Left hindlimb (tissue), 1 donor: Measurements from ENCODE around the gene TNFRSF21.
"Not testable (repeated sequence)": the region's sequence is repeated elsewhere in the genome, so short reads cannot be mapped to it uniquely, and the experiment has no call there.

Experiments used
- DNase-seq: peaks from one replicate; pipeline ENCODE4 v3.0.0-alpha.2; 2018

TNFRSF21 gene

GRCh38 chr6:47309291-47310130, at the start of gene TNFRSF21:
Gene TNFRSF21, minus strand, starts transcription at chr6:47309905. Its CDS starts 394 bp downstream, at chr6:47309511.
- DNase-seq: peak; percentile 93

- no peak for DNase-seq
Observed at GRCh38 chr6:47358440-47359225, 48.9 kb upstream of the TNFRSF21 start.

GRCh38 chr6:47357827-47358226, 48.1 kb upstream of the TNFRSF21 start:
- no peak for DNase-seq

- DNase-seq: no peak
Observed at GRCh38 chr6:47355496-47355895, 45.8 kb upstream of the TNFRSF21 start.

GRCh38 chr6:47353871-47354270, 44.2 kb upstream of the TNFRSF21 start:
- no peak for DNase-seq

- no peak for DNase-seq
Observed at GRCh38 chr6:47352966-47353365, 43.3 kb upstream of the TNFRSF21 start.

GRCh38 chr6:47352194-47352920, 42.7 kb upstream of the TNFRSF21 start:
- no peak for DNase-seq

- DNase-seq: no peak
Observed at GRCh38 chr6:47351621-47352020, 41.9 kb upstream of the TNFRSF21 start.

GRCh38 chr6:47349931-47350330, 40.2 kb upstream of the TNFRSF21 start:
- DNase-seq: no peak

- DNase-seq: no peak
Observed at GRCh38 chr6:47348316-47348863, 38.7 kb upstream of the TNFRSF21 start.

GRCh38 chr6:47345761-47346160, 36.1 kb upstream of the TNFRSF21 start:
- no peak for DNase-seq

GRCh38 chr6:47344022-47344421, 34.3 kb upstream of the TNFRSF21 start:
- DNase-seq: no peak

- DNase-seq: no peak
Observed at GRCh38 chr6:47343600-47343999, 33.9 kb upstream of the TNFRSF21 start.

GRCh38 chr6:47342824-47343223, 33.1 kb upstream of the TNFRSF21 start:
- no peak for DNase-seq

- DNase-seq: no peak
Observed at GRCh38 chr6:47337519-47337918, 27.8 kb upstream of the TNFRSF21 start.

- DNase-seq: no peak
Observed at GRCh38 chr6:47336334-47336733, 26.6 kb upstream of the TNFRSF21 start.

GRCh38 chr6:47335466-47335865, 25.8 kb upstream of the TNFRSF21 start:
- no peak for DNase-seq

- DNase-seq: no peak
Observed at GRCh38 chr6:47334334-47334733, 24.6 kb upstream of the TNFRSF21 start.

GRCh38 chr6:47328606-47329005, 18.9 kb upstream of the TNFRSF21 start:
- DNase-seq: not testable (repeated sequence)

GRCh38 chr6:47328139-47328538, 18.4 kb upstream of the TNFRSF21 start:
- DNase-seq: not testable (repeated sequence)

GRCh38 chr6:47323887-47324286, 14.2 kb upstream of the TNFRSF21 start:
- DNase-seq: no peak

- no peak for DNase-seq
Observed at GRCh38 chr6:47323321-47323720, 13.6 kb upstream of the TNFRSF21 start.

GRCh38 chr6:47321577-47321976, 11.9 kb upstream of the TNFRSF21 start:
- DNase-seq: no peak
